Activated CD4-positive, alpha-beta T cell treated with anti-CD3 and anti-CD28 coated beads, Interleukin-2, amount 50 U/mL, for 4 hours (primary cell): ENCODE results near the gene PICALM.
"Not testable (repeated sequence)": the region's sequence is repeated elsewhere in the genome, so short reads cannot be mapped to it uniquely, and the experiment has no call there.

Experiments used
- DNase-seq, 2 experiments: peaks; one replicate each; pipeline ENCODE4 v3.0.0-alpha.2; 2020

Gene PICALM

GRCh38 chr11:85970593-85970992, 98.3 kb downstream of the PICALM start:
- no peak for DNase-seq

- DNase-seq = no peak
Observed at GRCh38 chr11:85967457-85967856, 101.4 kb downstream of the PICALM start.

GRCh38 chr11:85965202-85965601, 103.7 kb downstream of the PICALM start:
- DNase-seq = no peak

- no peak for DNase-seq
Observed at GRCh38 chr11:85961930-85962363, 106.9 kb downstream of the PICALM start.

- DNase-seq = no peak
Observed at GRCh38 chr11:85961130-85961529, 107.8 kb downstream of the PICALM start.

GRCh38 chr11:85960678-85961077, 108.2 kb downstream of the PICALM start:
- no peak for DNase-seq

GRCh38 chr11:85955531-85955930, 113.4 kb downstream of the PICALM start:
- no peak for DNase-seq

- DNase-seq = no peak
Observed at GRCh38 chr11:85953491-85954143, 115.3 kb downstream of the PICALM start.

- not testable (repeated sequence) for DNase-seq
Observed at GRCh38 chr11:85952108-85952485, 116.8 kb downstream of the PICALM start.

- DNase-seq = no peak
Observed at GRCh38 chr11:85951428-85952107, 117.3 kb downstream of the PICALM start.

GRCh38 chr11:85951049-85951405, 117.9 kb downstream of the PICALM start:
- DNase-seq = no peak

GRCh38 chr11:85950317-85951048, 118.4 kb downstream of the PICALM start:
- DNase-seq = no peak

- DNase-seq = no peak
Observed at GRCh38 chr11:85949798-85950197, 119.1 kb downstream of the PICALM start.

GRCh38 chr11:85948884-85949283, 120.0 kb downstream of the PICALM start:
- DNase-seq = no peak

GRCh38 chr11:85947431-85948272, 121.2 kb downstream of the PICALM start:
- DNase-seq = no peak

GRCh38 chr11:85946221-85946620, 122.7 kb downstream of the PICALM start:
- no peak for DNase-seq

GRCh38 chr11:85945788-85946187, 123.1 kb downstream of the PICALM start:
- no peak for DNase-seq

- DNase-seq = no peak
Observed at GRCh38 chr11:85945296-85945695, 123.6 kb downstream of the PICALM start.

GRCh38 chr11:85941380-85941973, 127.4 kb downstream of the PICALM start:
- no peak for DNase-seq

GRCh38 chr11:85939099-85940015, 129.5 kb downstream of the PICALM start:
- no peak for DNase-seq

- no peak for DNase-seq
Observed at GRCh38 chr11:85937835-85938234, 131.0 kb downstream of the PICALM start.

- no peak for DNase-seq
Observed at GRCh38 chr11:85935751-85936150, 133.1 kb downstream of the PICALM start.
